HepG2 (cell line): ENCODE data around the gene CPED1. TPM values are rescaled to one million over a fixed set of nuclear protein-coding genes. Genes with fewer than 3 reads are reported as not detected.

Experiments
- ATAC-seq: fragments of 200-7000 bp; cut with Tn5 transposase; 3 replicates; pipeline ENCODE4 v1.9.1; 2020; ENCODE audit warnings: mild to moderate bottlenecking, moderate library complexity
- BruUV-seq: library from RNA; stranded (reverse); fragments of 400-500 nt; replicated peaks from 2 replicates; lab custom pipeline; 2021; lab: Mats Ljungman, UMichigan
- CTCF ChIA-PET: fragments of 300-600 bp; formaldehyde crosslinking; extraction: SDS; loops from one replicate; lab custom pipeline; 2021; ENCODE audit warnings: low total read pairs, inconsistent platforms, low intra/inter-chr PET ratio; lab: Yijun Ruan, JAX
- POLR2A ChIA-PET: fragments of 350-600 bp; sonication (Branson Sonifier 250); formaldehyde crosslinking; loops from one replicate; lab custom pipeline; 2020; ENCODE audit warnings: antibody characterized with exemption, inconsistent platforms; lab: Yijun Ruan, JAX
- DNase-seq: peaks from one replicate; pipeline ENCODE4 v3.0.0-alpha.2; 2015; ENCODE audit warnings: low spot score
- FAIRE-seq: peaks from 3 replicates; lab custom pipeline; 2011; peaks lifted over from hg19 to GRCh38; lab: Jason Lieb, UNC
- H2AFZ ChIP-seq: one replicate; pipeline ENCODE4 v1.6.1; 2011; ENCODE audit warnings: low read length, inconsistent platforms
- H3K27ac ChIP-seq: fragments of 300-600 bp; 3 replicates; pipeline ENCODE4 v1.8.0; 2011; ENCODE audit warnings: mixed run types, mild to moderate bottlenecking, mixed read lengths, low read length, inconsistent platforms; ENCODE audit not compliant: insufficient read depth; ENCODE audit errors: extremely low read length
- H3K27me3 ChIP-seq, 2 experiments: fragments of 200-600 bp in 1 of 2; 2 replicates in 1 of 2; 3 replicates in 1 of 2; pipeline versions ENCODE4 v1.6.0 to v1.8.0; 2011; ENCODE audit warnings: low read length in 2 of 2, mild to moderate bottlenecking in 2 of 2, moderate library complexity in 2 of 2, inconsistent platforms in 1 of 2; ENCODE audit not compliant: insufficient read depth in 2 of 2, control insufficient read depth in 1 of 2
- H3K36me3 ChIP-seq, 2 experiments: fragments of 200-600 bp in 1 of 2; replicated peaks in 1 of 2; 2 replicates in 1 of 2; 3 replicates in 1 of 2; pipeline versions ENCODE4 v1.5.1 to v1.8.0; 2011; ENCODE audit warnings: low read length in 2 of 2, inconsistent platforms in 1 of 2; ENCODE audit not compliant: insufficient read depth in 2 of 2, control insufficient read depth in 1 of 2
- H3K4me1 ChIP-seq: 2 replicates; pipeline ENCODE4 v1.5.1; 2012; ENCODE audit warnings: low read length, inconsistent platforms; ENCODE audit not compliant: insufficient read depth
- H3K4me2 ChIP-seq: 2 replicates; pipeline ENCODE4 v1.6.0; 2011; ENCODE audit warnings: low read depth, low read length, inconsistent platforms
- H3K4me3 ChIP-seq, 3 experiments: fragments of 200-600 bp in 1 of 3; sonication (generic), shearing (Covaris generic) in 1 of 3; replicated peaks in 1 of 3; 2 replicates each; pipeline ENCODE4 v1.5.1; 2011 to 2016; ENCODE audit warnings: low read length in 3 of 3, inconsistent platforms in 2 of 3, low read depth in 2 of 3, mild to moderate bottlenecking in 2 of 3, control low read depth in 1 of 3, mixed read lengths in 1 of 3; ENCODE audit not compliant: insufficient read depth in 1 of 3
- H3K79me2 ChIP-seq: one replicate; pipeline ENCODE4 v1.6.1; 2011; ENCODE audit warnings: low read length, inconsistent platforms; ENCODE audit not compliant: insufficient read depth
- H3K9ac ChIP-seq: 2 replicates; pipeline ENCODE4 v1.6.0; 2011; ENCODE audit warnings: mild to moderate bottlenecking, low read depth, low read length, inconsistent platforms; ENCODE audit not compliant: insufficient read depth
- H3K9me3 ChIP-seq: 2 replicates; pipeline ENCODE4 v1.5.1; 2012; ENCODE audit warnings: mild to moderate bottlenecking, low read length
- H4K20me1 ChIP-seq: 2 replicates; pipeline ENCODE4 v1.6.0; 2011; ENCODE audit warnings: inconsistent platforms, mild to moderate bottlenecking, low read length, moderate library complexity; ENCODE audit not compliant: insufficient read depth
- GLI4 ChIP-seq: sonication (generic); formaldehyde crosslinking; IDR thresholded peaks from 2 replicates; pipeline ENCODE4 v1.5.1; 2020; ENCODE audit warnings: missing genetic modification reagents, mild to moderate bottlenecking, moderate library complexity, borderline replicate concordance
- MAFF ChIP-seq: IDR thresholded peaks from 2 replicates; pipeline ENCODE4 v1.6.1; 2011; ENCODE audit warnings: low read depth, low read length, improper control_type of control experiment
- MAFK ChIP-seq, 2 experiments: IDR thresholded peaks in 1 of 2; conservative IDR thresholded peaks in 1 of 2; 2 replicates each; pipeline ENCODE4 v1.6.1; 2011; ENCODE audit warnings: improper control_type of control experiment in 2 of 2, low read length in 2 of 2
- NFAT5 ChIP-seq: sonication (generic); formaldehyde crosslinking; IDR thresholded peaks from 2 replicates; pipeline ENCODE4 v1.4.0; 2020; ENCODE audit warnings: missing genetic modification reagents
- NONO ChIP-seq, 2 experiments: fragments of 450-650 bp in 1 of 2; sonication (generic) in 1 of 2; formaldehyde crosslinking in 1 of 2; IDR thresholded peaks in 1 of 2; conservative IDR thresholded peaks in 1 of 2; 2 replicates each; pipeline versions ENCODE4 v1.6.1 to v1.8.0; 2017 to 2022; ENCODE audit warnings: mild to moderate bottlenecking in 1 of 2, missing genetic modification reagents in 1 of 2, moderate library complexity in 1 of 2
- RCOR2 ChIP-seq: IDR thresholded peaks from 2 replicates; pipeline ENCODE4 v1.6.1; 2016; ENCODE audit warnings: missing biosample characterization, missing genetic modification reagents
- STAT6 ChIP-seq: sonication (generic); formaldehyde crosslinking; IDR thresholded peaks from 2 replicates; pipeline ENCODE4 v1.4.0; 2020; ENCODE audit warnings: missing genetic modification reagents, mild to moderate bottlenecking, borderline replicate concordance
- ZNF143 ChIP-seq: sonication (generic); formaldehyde crosslinking; IDR thresholded peaks from 2 replicates; pipeline ENCODE4 v1.4.0; 2020; ENCODE audit warnings: missing genetic modification reagents
- ZNF335 ChIP-seq: sonication (generic); formaldehyde crosslinking; IDR thresholded peaks from 2 replicates; pipeline ENCODE4 v1.4.0; 2020; ENCODE audit warnings: missing genetic modification reagents
- ZNF460 ChIP-seq: sonication (generic); formaldehyde crosslinking; IDR thresholded peaks from 2 replicates; pipeline ENCODE4 v1.5.1; 2020; ENCODE audit warnings: missing genetic modification reagents, mild to moderate bottlenecking, borderline replicate concordance
- ZNF841 ChIP-seq: sonication (generic); formaldehyde crosslinking; IDR thresholded peaks from 2 replicates; pipeline ENCODE4 v1.8.1; 2023; ENCODE audit warnings: missing genetic modification reagents, borderline replicate concordance
- WGBS: methylation state at CpG from one replicate; pipeline ENCODE4 v1.1.6; 2017; ENCODE audit warnings: low lambda C conversion rate; 5-methylcytosine and 5-hydroxymethylcytosine counted together
- in situ Hi-C: cut with HindIII; loops from 2 replicates; pipeline ENCODE4 v1.10.0; 2017; ENCODE audit warnings: low pct_unique_long_range_greater_than_20kb; ENCODE audit not compliant: extremely low pct_ligation_motif_present
- intact Hi-C: fragments of 100-400 bp; cut with micrococcal nuclease; formaldehyde crosslinking; loops from one replicate; pipeline ENCODE4 v1.10.0; 2022; ENCODE audit not compliant: unreplicated experiment
- polyA plus RNA-seq, 8 experiments: library from polyadenylated mRNA; depleted of rRNA in 3 of 8; stranded (reverse) in 7 of 8; unstranded in 1 of 8; fragments of >200 nt; fragmentation: Illumina TruSeq in 4 of 8; extraction: Trizol in 4 of 8; gene quantifications; 2 replicates each; pipeline versions ENCODE4 v1.2.1 to v1.2.3, GENCODE V29; 2011 to 2016; ENCODE audit warnings: low read depth in 4 of 8, missing spikeins in 1 of 8, mixed read lengths in 1 of 8; ENCODE audit not compliant: insufficient read depth in 1 of 8
- total RNA-seq, 5 experiments: library from RNA; depleted of rRNA; stranded (reverse); fragments of >200 nt; fragmentation: Illumina TruSeq; extraction: Trizol; gene quantifications; 2 replicates each; pipeline ENCODE4 v1.2.3, GENCODE V29; 2016; ENCODE audit warnings: low read depth in 1 of 5

The CPED1 gene
- total and polyA plus RNA-seq, 2 of the 13 experiments (the other 11 are each of a cell fraction or from before 2014, with no cell fraction given): 11.5 to 27.0 TPM

DNA sequence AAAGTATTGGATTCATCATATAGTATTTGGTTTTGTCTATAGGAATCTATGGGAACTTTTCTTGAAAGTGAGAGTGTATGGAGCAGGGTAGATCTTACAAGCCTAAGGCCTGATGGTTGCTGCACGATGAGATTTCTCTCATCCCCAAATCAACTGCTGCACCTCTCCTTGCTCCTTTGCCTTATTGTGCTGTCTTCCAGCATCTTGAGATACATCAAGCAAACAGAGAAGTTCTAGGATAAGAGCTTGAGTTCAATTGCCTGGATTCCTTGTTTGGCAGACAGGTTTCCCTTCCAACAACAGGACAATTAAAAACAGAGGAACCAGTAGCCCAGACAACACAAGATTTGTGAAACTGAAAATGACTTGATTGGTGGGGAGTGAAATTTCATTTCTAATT lies 56.6 kb downstream of the CPED1 start (continued):
- TF ChIP-seq NFAT5 (CRISPR knock-in tag) (no peak), ZNF460 (CRISPR knock-in tag) (no peak), MAFF (no peak), ZNF143 (no peak), ZNF335 (CRISPR knock-in tag) (no peak)

DNA sequence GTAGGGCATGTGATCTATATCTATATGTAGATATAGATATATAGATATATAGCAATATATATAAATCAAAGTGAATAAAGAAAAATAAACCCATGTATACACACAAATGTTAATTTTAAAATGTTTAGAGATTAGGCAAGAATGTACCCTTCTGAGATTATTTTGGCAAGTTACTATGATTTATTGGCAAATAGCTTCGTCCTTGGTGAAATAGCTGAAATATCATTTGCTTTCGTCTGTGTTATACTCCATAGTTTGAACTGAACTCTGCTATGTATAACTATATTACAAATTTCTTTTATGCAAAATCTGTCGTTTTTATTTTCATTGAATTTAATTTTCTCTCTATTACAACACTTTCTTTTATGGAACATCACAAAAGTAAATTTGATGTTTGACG lies 57.5 kb downstream of the CPED1 start:
- TF ChIP-seq RCOR2: no peak
- no peak for TF ChIP-seq GLI4 (CRISPR knock-in tag)
- no peak for TF ChIP-seq NONO (IDR thresholded peaks at IDR 0.05)
- TF ChIP-seq NONO (CRISPR knock-in tag; conservative IDR thresholded peaks at IDR 0.05): no peak
- no peak for TF ChIP-seq STAT6 (CRISPR knock-in tag)
- no peak for TF ChIP-seq MAFK (conservative IDR thresholded peaks at IDR 0.05 in 1 of 2, IDR thresholded peaks at IDR 0.05 in 1 of 2; ENCODE audit: low read length in 2 of 2)
- TF ChIP-seq ZNF841: no peak
- no peak overlapping the region for H2AFZ ChIP-seq
- ATAC-seq (no peak), FAIRE-seq (no peak), DNase-seq (no peak)
- no peaks in the 10 kb centered on the region for H3K79me2 ChIP-seq
- H3K9ac ChIP-seq: no peak overlapping the region
- ChIA-PET CTCF (no interaction called here), POLR2A (no interaction called here)
- no peaks in the 10 kb centered on the region for H4K20me1 ChIP-seq
- H3K27ac ChIP-seq: no peak overlapping the region
- no peak overlapping the region for H3K4me3 ChIP-seq
- no peaks in the 10 kb centered on the region for H3K4me1 ChIP-seq
- WGBS: 13% methylated on average over 4 of the region's 4 CpGs
- in situ Hi-C loops (no loop called here), intact Hi-C loops (no loop called here)
- H3K9me3 ChIP-seq: no peaks in the 10 kb centered on the region
- no peaks in the 10 kb centered on the region for H3K36me3 ChIP-seq
- no TSS peak for BruUV-seq
- no peak overlapping the region for H3K4me2 ChIP-seq
- H3K27me3 ChIP-seq: no peaks in the 10 kb centered on the region
